CD4-positive, alpha-beta T cell treated with Interleukin-12 subunit alpha and Interleukin-12 subunit beta, for 1 hour (primary cell): ENCODE results near the gene MICB.

Experiments used
- DNase-seq: peaks from one replicate; pipeline ENCODE4 v3.0.0-alpha.2; 2020

MICB gene

GRCh38 chr6:31513456-31514165, 15.7 kb downstream of the MICB start:
- no peak for DNase-seq

- DNase-seq, result no peak
These were observed 23.9 kb downstream of the MICB start for GRCh38 chr6:31521835-31522234.

DNA sequence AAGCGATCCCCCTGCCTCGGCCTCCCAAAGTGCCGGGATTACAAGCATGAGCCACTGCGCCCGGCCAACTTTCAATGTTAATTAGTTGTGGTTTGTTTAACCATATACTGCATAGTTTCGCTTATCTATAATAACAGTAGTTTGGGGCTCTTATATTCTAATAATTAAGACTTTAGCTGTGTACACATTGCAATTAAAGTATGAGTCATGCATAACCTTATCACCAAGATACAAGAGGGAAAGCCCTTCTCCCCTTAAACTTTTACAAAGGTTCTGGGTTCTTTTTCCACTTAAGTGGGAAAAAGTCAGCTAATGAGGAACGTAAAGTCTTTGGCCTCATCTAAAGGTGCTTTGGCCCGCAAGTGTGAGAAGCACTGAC, 27.6 kb downstream of the MICB start:
- DNase-seq, result no peak

DNA sequence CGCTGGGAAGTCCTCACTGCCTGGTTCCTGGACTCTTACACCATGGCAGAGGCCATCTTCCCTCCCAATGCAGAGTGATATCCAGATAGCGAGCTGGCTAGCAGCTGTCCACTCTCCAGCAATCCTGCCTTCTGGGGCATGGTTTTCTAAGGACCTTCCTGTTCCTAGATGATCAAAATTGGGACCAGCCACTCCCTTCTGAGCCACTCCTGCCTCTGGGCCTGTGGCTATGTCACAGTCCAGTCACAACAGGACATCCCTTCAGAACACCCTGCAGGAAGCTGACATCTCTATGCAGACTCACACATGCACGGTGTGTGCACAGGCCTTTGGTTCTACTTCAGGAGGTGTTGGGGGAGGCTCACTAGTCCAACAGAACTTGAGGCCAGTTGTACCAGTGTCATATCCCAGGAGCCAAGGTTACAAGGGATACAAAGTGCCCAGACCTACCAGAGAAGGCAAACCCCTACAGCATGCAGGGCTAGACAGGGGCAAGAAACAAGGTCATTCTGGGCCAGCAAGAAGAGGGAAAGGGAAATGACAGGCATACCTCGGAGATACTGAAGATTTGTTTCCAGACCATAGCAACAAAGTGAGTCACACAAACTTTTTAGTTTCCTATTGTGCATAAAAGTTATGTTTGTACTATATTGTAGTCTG, 28.1 kb downstream of the MICB start:
- no peak for DNase-seq

GRCh38 chr6:31528307-31528777, 30.4 kb downstream of the MICB start:
- DNase-seq, result no peak

DNA sequence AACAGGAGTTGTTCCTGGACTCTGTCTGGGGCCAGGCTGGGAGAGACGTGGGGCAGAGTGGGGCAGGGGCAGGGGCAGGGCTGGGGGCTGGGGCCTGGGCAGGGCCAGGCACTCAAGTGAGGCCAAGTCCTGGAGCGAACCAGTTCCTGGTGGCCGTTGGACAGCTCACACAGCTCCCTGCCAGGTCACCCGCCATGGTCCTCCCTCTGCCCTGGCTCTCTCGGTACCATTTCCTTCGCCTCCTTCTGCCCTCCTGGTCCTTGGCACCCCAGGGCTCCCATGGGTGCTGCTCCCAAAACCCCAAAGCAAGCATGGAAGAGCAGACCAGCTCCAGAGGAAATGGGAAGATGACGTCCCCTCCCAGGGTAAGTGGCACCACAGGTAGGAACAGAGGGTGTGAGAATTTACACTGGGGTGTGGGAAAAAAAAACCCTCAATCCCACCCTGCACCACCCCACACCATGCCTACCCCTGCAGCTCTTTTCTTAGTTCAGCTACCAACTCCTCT, 30.9 kb downstream of the MICB start, which contains the start of gene MCCD1:
Gene MCCD1 (plus strand): TSS at position 142 of the 508 bp plus-strand sequence. CDS start 53 bp downstream, at position 195.
- no peak for DNase-seq

DNA sequence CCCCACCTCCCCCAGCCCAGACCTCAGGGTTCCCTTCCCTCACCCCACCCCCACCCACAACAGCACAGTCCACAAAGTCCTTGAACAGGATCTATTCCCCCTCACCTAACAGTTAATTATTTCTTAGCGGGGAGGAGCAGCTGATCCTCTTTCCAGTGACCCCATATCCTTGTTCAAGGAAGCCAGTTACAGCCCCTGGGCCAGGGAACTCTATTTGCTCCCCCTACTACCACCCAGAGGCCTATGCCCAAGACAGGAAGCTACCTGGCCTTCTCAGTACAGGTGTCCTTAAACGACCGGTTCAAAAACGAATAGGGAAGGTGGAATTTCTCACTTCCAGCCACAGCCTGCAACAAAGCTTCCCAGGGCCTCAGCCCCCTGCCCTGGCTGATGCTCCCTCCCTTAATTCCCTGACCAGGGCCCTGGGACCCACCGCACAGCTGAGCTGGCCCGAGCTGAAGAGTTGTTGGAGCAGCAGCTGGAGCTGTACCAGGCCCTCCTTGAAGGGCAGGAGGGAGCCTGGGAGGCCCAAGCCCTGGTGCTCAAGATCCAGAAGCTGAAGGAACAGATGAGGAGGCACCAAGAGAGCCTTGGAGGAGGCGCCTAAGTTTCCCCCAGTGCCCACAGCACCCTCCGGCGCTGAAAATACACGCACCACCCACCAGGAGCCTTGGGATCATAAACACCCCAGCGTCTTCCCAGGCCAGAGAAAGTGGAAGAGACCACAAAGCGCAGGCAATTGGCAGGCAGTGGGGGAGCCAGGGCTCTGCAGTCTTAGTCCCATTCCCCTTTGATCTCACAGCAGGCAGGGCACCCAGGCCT, 31.6 kb downstream of the MICB start:
- no peak for DNase-seq

DNA sequence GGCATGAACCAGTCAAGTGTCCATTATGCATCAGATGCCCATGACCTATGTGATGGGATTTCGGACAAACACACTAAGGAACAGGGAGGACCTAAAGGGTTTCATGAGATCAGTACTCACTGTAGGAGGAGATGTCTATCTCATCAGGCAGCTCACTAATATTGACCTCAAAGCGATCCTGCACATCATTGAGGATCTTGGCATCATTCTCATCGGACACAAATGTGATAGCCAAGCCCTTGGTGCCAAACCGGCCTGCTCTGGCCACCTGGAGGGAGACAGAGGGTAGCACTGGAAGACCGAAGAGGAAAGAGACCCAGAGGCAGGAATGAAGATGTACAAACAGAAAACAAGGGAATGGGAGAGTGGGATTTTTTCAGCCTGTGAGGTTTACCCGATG, 32.7 kb downstream of the MICB start:
- DNase-seq, result no peak

DNA sequence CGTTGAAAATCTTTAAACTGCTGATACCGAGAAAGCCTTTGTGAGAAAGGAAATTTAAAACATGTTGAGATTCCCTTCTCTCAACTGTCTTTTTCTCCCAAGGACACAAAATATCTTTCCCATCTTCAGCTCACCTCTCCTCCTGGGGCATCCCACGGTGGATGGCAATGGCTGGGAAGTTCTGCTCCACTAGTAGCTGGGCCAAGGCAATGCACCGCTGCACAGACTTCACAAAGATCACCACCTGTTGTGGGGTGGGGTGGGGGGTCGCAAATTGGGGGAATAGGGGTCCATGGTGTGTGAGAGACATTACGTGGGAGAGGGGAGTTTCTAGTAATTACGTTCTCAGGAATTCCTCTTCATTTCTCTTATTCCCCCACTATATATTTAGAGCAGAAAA, 33.2 kb downstream of the MICB start:
- no peak for DNase-seq

DNA sequence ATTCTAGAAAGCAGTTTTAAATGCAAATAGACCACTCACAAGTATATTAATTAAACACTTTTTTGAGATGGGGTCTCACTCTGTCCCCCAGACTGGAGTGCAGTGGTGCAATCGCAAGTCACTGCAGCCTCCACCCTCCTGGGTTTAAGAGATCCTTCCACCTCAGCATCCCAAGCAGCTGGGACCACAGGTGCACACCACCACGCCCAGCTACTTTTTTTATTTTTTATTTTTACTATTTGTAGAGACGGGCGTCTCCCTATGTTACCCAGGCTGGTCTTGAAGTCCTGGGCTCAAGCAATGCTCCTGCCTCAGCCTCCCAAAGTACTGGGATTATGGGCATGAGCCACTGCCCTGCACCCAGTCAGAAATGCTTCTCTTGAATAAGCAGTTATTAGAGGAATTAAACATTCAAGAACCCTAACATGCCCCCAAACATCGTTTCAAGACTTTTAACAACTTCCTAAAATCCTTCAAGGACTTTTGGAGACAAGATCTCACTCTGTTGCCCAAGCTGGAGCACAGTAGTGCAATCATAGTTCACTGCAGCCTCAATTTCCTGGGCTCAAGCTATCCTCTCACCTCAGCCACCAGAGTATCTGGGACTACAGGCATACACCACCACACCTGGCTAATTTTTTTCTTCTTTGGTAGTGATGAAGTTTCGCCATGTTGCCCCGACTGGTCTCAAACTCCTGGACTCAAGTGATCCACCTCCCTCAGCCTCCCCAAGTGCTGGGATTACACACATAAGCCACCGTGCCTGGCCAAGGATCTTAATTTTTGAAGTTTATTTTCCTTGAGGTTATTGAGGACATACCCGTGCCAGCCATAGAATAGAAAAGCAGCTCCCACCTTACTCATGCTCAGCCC, 34.1 kb downstream of the MICB start:
- DNase-seq, result no peak

DNA sequence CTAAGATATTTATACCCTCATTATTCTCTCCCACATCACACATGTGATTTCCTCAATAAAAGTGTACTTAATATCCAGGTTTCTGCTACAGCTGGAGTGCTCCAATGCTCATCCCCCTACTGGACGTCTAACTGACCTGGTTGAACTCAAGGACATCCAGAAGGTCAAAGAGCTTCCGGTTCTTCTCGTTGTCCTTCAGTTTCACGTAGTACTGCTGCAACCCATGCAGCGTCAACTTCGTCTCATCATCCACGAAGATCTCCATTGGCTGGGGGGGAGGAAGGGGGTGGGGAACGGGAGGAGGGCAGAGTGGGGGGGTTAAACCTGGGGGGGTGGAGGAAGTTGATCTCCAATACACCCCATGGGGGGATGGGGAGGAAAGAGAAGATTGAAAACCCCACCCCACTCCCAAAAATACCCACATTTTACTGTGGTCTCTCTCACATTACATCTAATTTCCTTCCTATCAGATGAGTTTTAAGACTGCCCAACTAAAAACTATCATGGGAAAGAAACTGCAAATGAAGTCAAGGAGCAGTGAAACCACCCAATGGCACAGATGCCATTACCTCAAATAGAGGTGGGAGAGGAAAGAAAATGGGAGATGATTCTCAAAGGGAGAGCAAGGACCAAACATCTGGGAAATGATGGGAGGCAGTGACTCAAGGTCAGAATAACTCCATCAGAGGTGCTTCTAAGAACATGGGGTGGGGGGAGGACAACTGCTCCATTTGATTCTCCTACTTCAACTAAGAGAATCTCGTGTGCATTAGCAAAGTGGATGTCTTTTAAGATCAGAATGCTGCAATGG, 34.9 kb downstream of the MICB start:
- no peak for DNase-seq

- no peak for DNase-seq
These were observed 35.5 kb downstream of the MICB start for GRCh38 chr6:31533455-31533841.

GRCh38 chr6:31534011-31534410, 36.1 kb downstream of the MICB start:
- DNase-seq, result no peak

DNA sequence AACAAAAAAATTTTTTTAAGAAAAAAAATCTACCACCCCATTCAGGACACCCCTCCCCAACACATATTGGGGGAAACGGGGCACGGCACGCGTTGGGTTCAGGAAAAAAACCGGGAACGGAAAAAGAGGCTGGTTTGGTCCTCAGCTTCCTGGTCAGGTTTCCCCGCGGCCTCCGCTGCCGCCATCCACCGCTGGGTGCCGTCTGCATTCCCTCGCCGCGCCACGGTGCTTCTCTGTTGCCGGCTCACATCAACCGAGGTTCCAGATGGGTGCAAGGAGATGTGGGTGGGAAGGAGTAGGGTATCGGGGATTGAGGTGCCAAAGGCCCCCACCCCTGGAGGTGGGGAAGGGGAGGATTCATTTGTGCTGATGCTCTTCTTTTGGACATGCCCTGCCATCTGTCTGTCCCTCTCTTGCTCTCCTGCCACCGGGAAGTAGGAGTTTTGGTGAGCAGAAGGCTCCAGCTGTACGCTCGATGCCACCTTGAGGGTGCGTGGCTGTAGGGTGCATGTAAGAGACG, 36.6 kb downstream of the MICB start:
- DNase-seq, result no peak

- DNase-seq, result no peak
These were observed 37.8 kb downstream of the MICB start for GRCh38 chr6:31535538-31536324.

DNA sequence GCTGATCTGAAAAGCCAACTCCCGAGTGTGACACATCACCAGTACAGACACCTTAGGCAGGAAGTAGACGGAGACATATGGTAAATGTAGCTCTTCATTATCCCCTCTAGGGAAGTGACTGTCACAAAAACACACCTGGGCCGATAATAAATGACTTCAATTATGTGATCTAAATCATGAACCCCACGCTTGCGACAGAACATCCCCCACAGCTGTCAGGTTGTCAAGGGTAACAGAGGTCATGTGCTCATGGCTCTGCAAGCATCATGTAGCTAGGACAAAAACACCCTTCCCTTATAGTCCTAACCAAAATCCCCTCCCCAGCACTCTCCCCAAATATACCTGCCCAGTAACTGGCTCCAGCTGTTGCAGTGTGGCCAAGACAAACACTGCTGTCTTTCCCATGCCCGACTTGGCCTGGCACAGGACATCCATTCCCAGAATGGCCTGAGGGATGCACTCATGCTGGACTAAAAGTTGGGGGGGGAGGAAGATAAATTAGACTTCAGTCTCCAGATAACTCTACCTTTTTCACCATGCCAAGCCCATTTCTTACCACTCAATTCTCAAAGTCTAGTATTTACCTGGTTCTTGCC, 41.0 kb downstream of the MICB start:
- peak; percentile 42 for DNase-seq

- DNase-seq, result no peak
These were observed 42.7 kb downstream of the MICB start for GRCh38 chr6:31540640-31541039.

GRCh38 chr6:31541059-31541657, 43.2 kb downstream of the MICB start:
- peak; percentile 84 for DNase-seq
